Upper lobe of right lung (tissue), 1 donor: ENCODE data around the gene AFDN. TPM values are rescaled to one million over a fixed set of nuclear protein-coding genes. Genes with fewer than 3 reads are reported as not detected.

Experiments used
- ATAC-seq: fragments of 200-7000 bp; cut with Tn5 transposase; one replicate; pipeline ENCODE4 v1.9.1; 2020; ENCODE audit warnings: mild to moderate bottlenecking, moderate library complexity
- DNase-seq: peaks from one replicate; pipeline ENCODE4 v3.0.0-alpha.2; 2020
- H3K27ac ChIP-seq: fragments of 200-600 bp; one replicate; pipeline ENCODE4 v1.8.0; 2022
- H3K27me3 ChIP-seq: fragments of 200-600 bp; one replicate; pipeline ENCODE4 v1.8.0; 2022; ENCODE audit warnings: mild to moderate bottlenecking
- H3K36me3 ChIP-seq: fragments of 200-600 bp; one replicate; pipeline ENCODE4 v1.8.0; 2022
- H3K4me1 ChIP-seq: fragments of 200-600 bp; one replicate; pipeline ENCODE4 v1.8.0; 2022
- H3K4me3 ChIP-seq: fragments of 200-600 bp; one replicate; pipeline ENCODE4 v1.8.0; 2022; ENCODE audit warnings: mild to moderate bottlenecking
- H3K9me3 ChIP-seq: fragments of 200-600 bp; one replicate; pipeline ENCODE4 v1.8.0; 2022
- CTCF ChIP-seq: fragments of 200-600 bp; IDR thresholded peaks from one replicate; pipeline ENCODE4 v1.8.0; 2022; ENCODE audit warnings: antibody characterized with exemption
- intact Hi-C: fragments of 100-400 bp; cut with DNase I; formaldehyde crosslinking; loops from one replicate; pipeline ENCODE4 v1.11.0; 2022
- total RNA-seq: library from RNA; stranded (reverse); fragmentation: NEBNext Ultra II Directional; extraction: Animal tissue kit (Norgen Biotek cat#: 25700); gene quantifications from one replicate; pipeline ENCODE4 v1.2.1, GENCODE V29; 2021
- donor health status: DM: no; HTN: yes; CAD: no; lungs with severe emphysema.

The AFDN gene
- total RNA-seq, 1 donor from 2014 or later, result 179 TPM

- H3K4me3 ChIP-seq, result no peak overlapping the region
- no peak for TF ChIP-seq CTCF
- H3K27ac ChIP-seq, result no peak overlapping the region
- H3K27me3 ChIP-seq, result no peaks in the 10 kb centered on the region
- no peaks in the 10 kb centered on the region for H3K9me3 ChIP-seq
- no peak for ATAC-seq
- no peak for DNase-seq
- intact Hi-C loops, result no loop called here
- peaks cover 24% of the 10 kb centered on the region for H3K4me1 ChIP-seq
- peaks cover 8% of the 10 kb centered on the region for H3K36me3 ChIP-seq
Measured at GRCh38 chr6:167863897-167864296, 37.2 kb downstream of the AFDN start.

- no peaks in the 10 kb centered on the region for H3K9me3 ChIP-seq
- peaks cover 4% of the 10 kb centered on the region for H3K4me1 ChIP-seq
- no peaks in the 10 kb centered on the region for H3K27me3 ChIP-seq
- no peak for TF ChIP-seq CTCF
- H3K27ac ChIP-seq, result no peak overlapping the region
- H3K36me3 ChIP-seq, result peaks cover 16% of the 10 kb centered on the region
- intact Hi-C loops, result no loop called here
- ATAC-seq (no peak), DNase-seq (no peak)
- no peak overlapping the region for H3K4me3 ChIP-seq
Measured at GRCh38 chr6:167866642-167867041, 39.9 kb downstream of the AFDN start.

GRCh38 chr6:167870321-167870720, 43.6 kb downstream of the AFDN start:
- Histone ChIP-seq H3K36me3 (peaks cover 23% of the 10 kb centered on the region), H3K27me3 (no peaks in the 10 kb centered on the region), H3K27ac (no peak overlapping the region), H3K4me1 (no peaks in the 10 kb centered on the region), H3K9me3 (no peaks in the 10 kb centered on the region), H3K4me3 (no peak overlapping the region)
- intact Hi-C loops, result no loop called here
- no peak for TF ChIP-seq CTCF
- ATAC-seq (no peak), DNase-seq (no peak)

- ATAC-seq (no peak), DNase-seq (no peak)
- Histone ChIP-seq H3K9me3 (no peaks in the 10 kb centered on the region), H3K4me1 (no peaks in the 10 kb centered on the region), H3K36me3 (peaks cover 31% of the 10 kb centered on the region), H3K27ac (no peak overlapping the region), H3K27me3 (no peaks in the 10 kb centered on the region), H3K4me3 (no peak overlapping the region)
- intact Hi-C loops, result no loop called here
- no peak for TF ChIP-seq CTCF
Measured at GRCh38 chr6:167872538-167873210, 46.0 kb downstream of the AFDN start.

GRCh38 chr6:167877994-167878779, 51.5 kb downstream of the AFDN start:
- intact Hi-C loops, result no loop called here
- Histone ChIP-seq H3K4me3 (no peak overlapping the region), H3K27me3 (no peaks in the 10 kb centered on the region), H3K4me1 (no peaks in the 10 kb centered on the region), H3K9me3 (no peaks in the 10 kb centered on the region), H3K27ac (no peak overlapping the region), H3K36me3 (peaks cover 33% of the 10 kb centered on the region)
- TF ChIP-seq CTCF, result no peak
- no peak for DNase-seq
- ATAC-seq, result no peak
